Iris pigment epithelial cell (primary cell): Measurements from ENCODE around the gene SLC1A4.

Experiments used
- DNase-seq: peaks from one replicate; pipeline ENCODE4 v3.0.0-alpha.2; 2011; ENCODE audit warnings: low read depth

SLC1A4 gene

GRCh38 chr2:65054749-65055421, 65.7 kb downstream of the SLC1A4 start:
- no peak for DNase-seq

GRCh38 chr2:65055422-65056214, 66.4 kb downstream of the SLC1A4 start:
- DNase-seq = no peak

- peak; percentile 98 for DNase-seq
Observed at GRCh38 chr2:65056215-65057053, 67.2 kb downstream of the SLC1A4 start, which contains the start of gene CEP68. CEP68 (plus strand) TSS chr2:65056416; CDS start chr2:65069445, 13,029 bp downstream.

GRCh38 chr2:65057054-65057375, 67.8 kb downstream of the SLC1A4 start:
- no peak for DNase-seq

- DNase-seq = peak; percentile 50
Observed at GRCh38 chr2:65057391-65058052, 68.3 kb downstream of the SLC1A4 start.

GRCh38 chr2:65059071-65059470, 69.9 kb downstream of the SLC1A4 start:
- no peak for DNase-seq

GRCh38 chr2:65061146-65061909, 72.1 kb downstream of the SLC1A4 start:
- no peak for DNase-seq

GRCh38 chr2:65061910-65062339, 72.7 kb downstream of the SLC1A4 start:
- no peak for DNase-seq

- peak; percentile 31 for DNase-seq
Observed at GRCh38 chr2:65062843-65063825, 73.9 kb downstream of the SLC1A4 start.

GRCh38 chr2:65064728-65065552, 75.7 kb downstream of the SLC1A4 start:
- DNase-seq = peak; percentile 90

- no peak for DNase-seq
Observed at GRCh38 chr2:65067806-65068553, 78.8 kb downstream of the SLC1A4 start.

- DNase-seq = no peak
Observed at GRCh38 chr2:65069439-65069824, 80.2 kb downstream of the SLC1A4 start.

- DNase-seq = peak; percentile 58
Observed at GRCh38 chr2:65070172-65070830, 81.1 kb downstream of the SLC1A4 start.

- no peak for DNase-seq
Observed at GRCh38 chr2:65070856-65071255, 81.7 kb downstream of the SLC1A4 start.

GRCh38 chr2:65071499-65072180, 82.4 kb downstream of the SLC1A4 start:
- DNase-seq = peak; percentile 23

GRCh38 chr2:65072181-65072970, 83.2 kb downstream of the SLC1A4 start:
- no peak for DNase-seq
